MM.1S (cell line): ENCODE results near the gene KCTD10.

Experiments
- DNase-seq: peaks from one replicate; pipeline ENCODE4 v3.0.0-alpha.2; 2015
- H2AFZ ChIP-seq: fragments of 300-600 bp; sonication (generic); 2 replicates; pipeline ENCODE4 v1.6.0; 2016; ENCODE audit warnings: antibody characterized with exemption, low read length
- H3F3A ChIP-seq: fragments of 300-600 bp; sonication (generic); 2 replicates; pipeline ENCODE4 v1.6.1; 2016; ENCODE audit warnings: mild to moderate bottlenecking, antibody characterized with exemption, low read length, moderate library complexity, mixed read lengths; ENCODE audit not compliant: insufficient read depth
- H3K27ac ChIP-seq: fragments of 300-600 bp; sonication (generic); 2 replicates; pipeline ENCODE4 v1.5.1; 2016; ENCODE audit warnings: mild to moderate bottlenecking, low read length
- H3K27me3 ChIP-seq: fragments of 300-600 bp; sonication (generic); replicated peaks from 2 replicates; pipeline ENCODE4 v1.6.0; 2016; ENCODE audit warnings: low read length; ENCODE audit not compliant: insufficient read depth
- H3K36me3 ChIP-seq: fragments of 300-600 bp; sonication (generic); replicated peaks from 2 replicates; pipeline ENCODE4 v1.6.1; 2016; ENCODE audit warnings: mild to moderate bottlenecking, low read length, mixed read lengths; ENCODE audit not compliant: insufficient read depth
- H3K4me1 ChIP-seq: fragments of 300-600 bp; sonication (generic); 2 replicates; pipeline ENCODE4 v1.6.1; 2016; ENCODE audit warnings: low read length, mixed read lengths
- H3K4me2 ChIP-seq: fragments of 300-600 bp; sonication (generic); 2 replicates; pipeline ENCODE4 v1.6.0; 2016; ENCODE audit warnings: low read depth, low read length
- H3K4me3 ChIP-seq: fragments of 300-600 bp; sonication (generic); 2 replicates; pipeline ENCODE4 v1.5.1; 2016; ENCODE audit warnings: low read length, mixed read lengths
- H3K79me2 ChIP-seq: fragments of 300-600 bp; sonication (generic); 2 replicates; pipeline ENCODE4 v1.6.1; 2016; ENCODE audit warnings: mixed run types, low read length, mixed read lengths
- H3K9ac ChIP-seq: fragments of 300-600 bp; sonication (generic); 2 replicates; pipeline ENCODE4 v1.6.1; 2016; ENCODE audit warnings: low read length, mixed read lengths
- H3K9me2 ChIP-seq: fragments of 300-600 bp; sonication (generic); replicated peaks from 2 replicates; pipeline ENCODE4 v1.6.1; 2016; ENCODE audit warnings: mild to moderate bottlenecking, low read length, mixed read lengths; ENCODE audit not compliant: insufficient read depth
- H3K9me3 ChIP-seq: fragments of 300-600 bp; sonication (generic); replicated peaks from 2 replicates; pipeline ENCODE4 v1.6.1; 2016; ENCODE audit warnings: mild to moderate bottlenecking, low read length, mixed read lengths; ENCODE audit not compliant: insufficient read depth
- H4K20me1 ChIP-seq: fragments of 300-600 bp; sonication (generic); 2 replicates; pipeline ENCODE4 v1.6.1; 2016; ENCODE audit warnings: mild to moderate bottlenecking, low read length, moderate library complexity, mixed read lengths; ENCODE audit not compliant: insufficient read depth
- CTCF ChIP-seq: fragments of 300-600 bp; sonication (generic); IDR thresholded peaks from 2 replicates; pipeline ENCODE4 v1.5.1; 2016; ENCODE audit warnings: antibody characterized with exemption, low read length, mixed read lengths
- EZH2 ChIP-seq: fragments of 300-600 bp; sonication (generic); optimal IDR thresholded peaks from 2 replicates; pipeline ENCODE3; 2017; ENCODE audit warnings: low read depth, mild to moderate bottlenecking, antibody characterized with exemption, low read length, mixed read lengths
- EZH2phosphoT487 ChIP-seq: fragments of 300-600 bp; sonication (generic); IDR thresholded peaks from 2 replicates; pipeline ENCODE4 v1.6.1; 2018; ENCODE audit warnings: antibody characterized with exemption, low read length

KCTD10 gene

GRCh38 chr12:109464642-109465351 is 12.3 kb downstream of the KCTD10 start:
- Histone ChIP-seq H3K79me2 (peaks cover 70% of the 10 kb centered on the region), H2AFZ (no peak overlapping the region), H3K4me3 (no peak overlapping the region), H3K9ac (no peak overlapping the region), H3F3A (no peaks in the 10 kb centered on the region), H3K9me3 (no peaks in the 10 kb centered on the region), H3K4me1 (peaks cover 8% of the 10 kb centered on the region), H3K9me2 (no peaks in the 10 kb centered on the region), H3K4me2 (no peak overlapping the region), H3K27ac (no peak overlapping the region), H3K36me3 (no peaks in the 10 kb centered on the region), H4K20me1 (no peaks in the 10 kb centered on the region), H3K27me3 (no peaks in the 10 kb centered on the region)
- DNase-seq = no peak
- TF ChIP-seq EZH2phosphoT487 = no peak
- no peak for TF ChIP-seq CTCF
- TF ChIP-seq EZH2 = no peak

GRCh38 chr12:109463756-109464155 is 13.3 kb downstream of the KCTD10 start:
- Histone ChIP-seq H3K4me2 (no peak overlapping the region), H3K27me3 (no peaks in the 10 kb centered on the region)

GRCh38 chr12:109462868-109463692 is 14.0 kb downstream of the KCTD10 start:
- H3K79me2 ChIP-seq = peaks cover 65% of the 10 kb centered on the region
- no peak for DNase-seq
- H4K20me1 ChIP-seq = no peaks in the 10 kb centered on the region
- no peaks in the 10 kb centered on the region for H3F3A ChIP-seq
- H3K4me1 ChIP-seq = peaks cover 8% of the 10 kb centered on the region
- no peak overlapping the region for H3K4me3 ChIP-seq
- H3K36me3 ChIP-seq = no peaks in the 10 kb centered on the region
- no peak overlapping the region for H2AFZ ChIP-seq
- H3K9me3 ChIP-seq = no peaks in the 10 kb centered on the region
- no peaks in the 10 kb centered on the region for H3K9me2 ChIP-seq
- H3K27me3 ChIP-seq = no peaks in the 10 kb centered on the region
- TF ChIP-seq CTCF (no peak), EZH2phosphoT487 (no peak), EZH2 (no peak)
- no peak overlapping the region for H3K4me2 ChIP-seq
- no peak overlapping the region for H3K27ac ChIP-seq
- no peak overlapping the region for H3K9ac ChIP-seq

More at GRCh38 chr12:109463756-109464155, 13.3 kb downstream of the KCTD10 start:
- no peak overlapping the region for H3K9ac ChIP-seq
- H3K79me2 ChIP-seq = peaks cover 62% of the 10 kb centered on the region
- H3K27ac ChIP-seq = no peak overlapping the region
- H3K9me3 ChIP-seq = no peaks in the 10 kb centered on the region
- TF ChIP-seq EZH2phosphoT487 = no peak
- no peak for TF ChIP-seq EZH2
- no peak for TF ChIP-seq CTCF
- no peak overlapping the region for H2AFZ ChIP-seq
- no peak for DNase-seq
- H4K20me1 ChIP-seq = no peaks in the 10 kb centered on the region
- peaks cover 8% of the 10 kb centered on the region for H3K4me1 ChIP-seq
- no peaks in the 10 kb centered on the region for H3F3A ChIP-seq
- no peak overlapping the region for H3K4me3 ChIP-seq
- no peaks in the 10 kb centered on the region for H3K9me2 ChIP-seq
- H3K36me3 ChIP-seq = no peaks in the 10 kb centered on the region
